HepG2 (cell line): ENCODE data around the gene CRISP3. TPM values are rescaled to one million over a fixed set of nuclear protein-coding genes. Genes with fewer than 3 reads are reported as not detected.
A peak's percentile ranks its signal among the peaks of the same experiment; 100 is the strongest.

Experiments
- ATF7 ChIP-seq, 2 experiments: fragments of 450-650 bp in 1 of 2; sonication (generic) in 1 of 2; formaldehyde crosslinking in 1 of 2; IDR thresholded peaks; 2 replicates each; pipeline versions ENCODE4 v1.4.0 to v1.6.1; 2016 to 2020; ENCODE audit warnings: antibody characterized with exemption in 1 of 2, mild to moderate bottlenecking in 1 of 2, missing genetic modification reagents in 1 of 2
- BORCS8-MEF2B ChIP-seq: sonication (generic); formaldehyde crosslinking; IDR thresholded peaks from 2 replicates; pipeline ENCODE4 v1.8.0; 2022; ENCODE audit warnings: mild to moderate bottlenecking, missing genetic modification reagents
- EP300 ChIP-seq, 3 experiments: sonication (generic) in 1 of 3; formaldehyde crosslinking in 1 of 3; IDR thresholded peaks; 2 replicates each; pipeline versions ENCODE4 v1.5.1 to v1.6.1; 2011 to 2020; ENCODE audit warnings: low read depth in 2 of 3, low read length in 2 of 3, borderline replicate concordance in 1 of 3, improper control_type of control experiment in 1 of 3, mild to moderate bottlenecking in 1 of 3, missing genetic modification reagents in 1 of 3, moderate library complexity in 1 of 3
- EZH2 ChIP-seq: conservative IDR thresholded peaks from 2 replicates; pipeline ENCODE4 v1.6.1; 2012; ENCODE audit warnings: mild to moderate bottlenecking, low read depth, low read length, moderate library complexity
- FOXO1 ChIP-seq: sonication (generic); formaldehyde crosslinking; IDR thresholded peaks from 2 replicates; pipeline ENCODE4 v1.4.0; 2020; ENCODE audit warnings: missing genetic modification reagents
- HDAC1 ChIP-seq: sonication (generic); formaldehyde crosslinking; IDR thresholded peaks from 2 replicates; pipeline ENCODE4 v1.5.1; 2020; ENCODE audit warnings: mild to moderate bottlenecking, missing genetic modification reagents
- HMG20B ChIP-seq: conservative IDR thresholded peaks from 2 replicates; pipeline ENCODE4 v1.6.1; 2016; ENCODE audit warnings: missing genetic modification reagents, missing compliant biosample characterization
- KAT8 ChIP-seq: IDR thresholded peaks from 2 replicates; pipeline ENCODE4 v1.6.1; 2016; ENCODE audit warnings: missing genetic modification reagents, missing compliant biosample characterization
- KDM1A ChIP-seq: IDR thresholded peaks from 2 replicates; pipeline ENCODE4 v1.6.1; 2016; ENCODE audit warnings: missing compliant biosample characterization
- KLF16 ChIP-seq, 2 experiments: sonication (generic) in 1 of 2; formaldehyde crosslinking in 1 of 2; IDR thresholded peaks; 2 replicates each; pipeline versions ENCODE4 v1.6.1 to v1.8.0; 2016 to 2023; ENCODE audit warnings: missing genetic modification reagents in 2 of 2, missing compliant biosample characterization in 1 of 2
- KMT2B ChIP-seq: IDR thresholded peaks from 2 replicates; pipeline ENCODE4 v1.6.1; 2016; ENCODE audit warnings: missing genetic modification reagents, missing compliant biosample characterization
- NCOR1 ChIP-seq: fragments of 200-600 bp; sonication (generic); IDR thresholded peaks from 2 replicates; pipeline ENCODE4 v1.7.0; 2017; ENCODE audit warnings: antibody characterized with exemption, low read length, borderline replicate concordance
- PAXIP1 ChIP-seq: sonication (generic); formaldehyde crosslinking; conservative IDR thresholded peaks from 2 replicates; pipeline ENCODE4 v1.4.0; 2020; ENCODE audit warnings: mild to moderate bottlenecking, missing genetic modification reagents, moderate library complexity
- SALL1 ChIP-seq: sonication (generic); formaldehyde crosslinking; IDR thresholded peaks from 2 replicates; pipeline ENCODE4 v1.8.0; 2022; ENCODE audit warnings: mild to moderate bottlenecking, missing genetic modification reagents
- TARDBP ChIP-seq: sonication (generic); formaldehyde crosslinking; IDR thresholded peaks from 2 replicates; pipeline ENCODE4 v1.8.0; 2022; ENCODE audit warnings: mild to moderate bottlenecking, missing genetic modification reagents
- TEAD3 ChIP-seq: optimal IDR thresholded peaks from 2 replicates; pipeline ENCODE3; 2016; ENCODE audit warnings: borderline replicate concordance
- ZBTB39 ChIP-seq: sonication (generic); formaldehyde crosslinking; IDR thresholded peaks from 2 replicates; pipeline ENCODE4 v1.5.0; 2020; ENCODE audit warnings: missing genetic modification reagents
- ZEB1 ChIP-seq: IDR thresholded peaks from 2 replicates; pipeline ENCODE4 v1.6.1; 2012; ENCODE audit warnings: mild to moderate bottlenecking, low read depth, inconsistent platforms; ENCODE audit not compliant: insufficient replicate concordance
- polyA plus RNA-seq, 8 experiments: library from polyadenylated mRNA; depleted of rRNA in 3 of 8; stranded (reverse) in 7 of 8; unstranded in 1 of 8; fragments of >200 nt; fragmentation: Illumina TruSeq in 4 of 8; extraction: Trizol in 4 of 8; gene quantifications; 2 replicates each; pipeline versions ENCODE4 v1.2.1 to v1.2.3, GENCODE V29; 2011 to 2016; ENCODE audit warnings: low read depth in 4 of 8, missing spikeins in 1 of 8, mixed read lengths in 1 of 8; ENCODE audit not compliant: insufficient read depth in 1 of 8
- total RNA-seq, 5 experiments: library from RNA; depleted of rRNA; stranded (reverse); fragments of >200 nt; fragmentation: Illumina TruSeq; extraction: Trizol; gene quantifications; 2 replicates each; pipeline ENCODE4 v1.2.3, GENCODE V29; 2016; ENCODE audit warnings: low read depth in 1 of 5
- TF ChIP-seq, protein P1 (sequence below): IDR thresholded peaks from 2 replicates; pipeline ENCODE4 v1.6.1; 2012; ENCODE audit warnings: inconsistent platforms
- TF ChIP-seq, protein P2 (sequence below): sonication (generic); formaldehyde crosslinking; IDR thresholded peaks from 2 replicates; pipeline ENCODE4 v1.8.0; 2022; ENCODE audit warnings: mild to moderate bottlenecking, missing genetic modification reagents; ENCODE audit not compliant: insufficient replicate concordance
- TF ChIP-seq, protein P3 (sequence below): sonication (generic); formaldehyde crosslinking; IDR thresholded peaks from 2 replicates; pipeline ENCODE4 v1.8.0; 2022; ENCODE audit warnings: mild to moderate bottlenecking, missing genetic modification reagents, borderline replicate concordance

The CRISP3 gene
- total and polyA plus RNA-seq, 2 of the 13 experiments (the other 11 are each of a cell fraction or from before 2014, with no cell fraction given), result not detected

DNA sequence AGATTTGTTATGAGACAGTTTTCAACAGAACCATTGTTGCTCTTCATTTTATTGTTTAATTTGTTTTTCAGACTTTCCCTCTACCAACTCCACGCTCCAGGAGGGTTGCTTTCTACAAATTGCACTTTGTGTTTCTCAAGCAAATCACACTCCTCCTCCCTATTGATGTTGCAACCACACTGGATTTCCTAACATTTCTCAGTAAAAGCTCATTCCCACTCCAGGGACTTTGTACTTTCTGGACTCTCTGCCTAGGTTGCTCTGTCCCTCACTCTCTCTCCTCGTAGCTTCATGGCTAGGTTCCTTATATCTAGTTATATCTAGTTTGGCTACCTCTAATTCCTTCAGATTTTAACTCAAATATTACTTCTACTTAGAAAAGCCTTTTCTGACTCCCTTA, 22.6 kb upstream of the CRISP3 start (continued):
- TF ChIP-seq ZBTB39 (CRISPR knock-in tag), result no peak
- peak; percentile 90 for TF ChIP-seq HMG20B
- peak; percentile 83 for TF ChIP-seq FOXO1 (CRISPR knock-in tag)
- TF ChIP-seq KDM1A (CRISPR knock-in tag), result 0 out of 2 replicates have a peak, but pooled peaks have one; percentile 61
- TF ChIP-seq NCOR1, result peak; percentile 99
- TF ChIP-seq KLF16 (CRISPR knock-in tag; IDR thresholded peaks at IDR 0.05), result peak in 1 of 2 experiments; percentile 87; a peak in 2 of 4 replicates
- TF ChIP-seq PAXIP1 (CRISPR knock-in tag), result peak; percentile 87
- peak; percentile 76 for TF ChIP-seq KAT8
- no peak for TF ChIP-seq EZH2
- TF ChIP-seq KMT2B (CRISPR knock-in tag), result peak; percentile 70; the same call in 1 of the 2 replicates
- TF ChIP-seq, protein P1, sequence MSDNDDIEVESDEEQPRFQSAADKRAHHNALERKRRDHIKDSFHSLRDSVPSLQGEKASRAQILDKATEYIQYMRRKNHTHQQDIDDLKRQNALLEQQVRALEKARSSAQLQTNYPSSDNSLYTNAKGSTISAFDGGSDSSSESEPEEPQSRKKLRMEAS, result peak; percentile 37; the same call in 1 of the 2 replicates
- peak; percentile 45; the same call in 1 of the 2 replicates for TF ChIP-seq ATF7 (IDR thresholded peaks at IDR 0.05)
- TF ChIP-seq ATF7 (CRISPR knock-in tag; IDR thresholded peaks at IDR 0.05), result no peak
- TF ChIP-seq SALL1 (CRISPR knock-in tag), result peak; percentile 61; the same call in 1 of the 2 replicates
- TF ChIP-seq TEAD3 (CRISPR knock-in tag), result peak; percentile 82
- no peak for TF ChIP-seq BORCS8-MEF2B (CRISPR knock-in tag)
- TF ChIP-seq ZEB1, result peak; percentile 80
- peak in 1 of 2 experiments; percentile 92; a peak in 2 of 4 replicates for TF ChIP-seq EP300 (IDR thresholded peaks at IDR 0.05; ENCODE audit: low read depth in 2 of 2, low read length in 2 of 2)
- peak; percentile 64; the same call in 1 of the 2 replicates for TF ChIP-seq EP300 (CRISPR knock-in tag; IDR thresholded peaks at IDR 0.05; ENCODE audit: borderline replicate concordance)
- TF ChIP-seq, protein P2, sequence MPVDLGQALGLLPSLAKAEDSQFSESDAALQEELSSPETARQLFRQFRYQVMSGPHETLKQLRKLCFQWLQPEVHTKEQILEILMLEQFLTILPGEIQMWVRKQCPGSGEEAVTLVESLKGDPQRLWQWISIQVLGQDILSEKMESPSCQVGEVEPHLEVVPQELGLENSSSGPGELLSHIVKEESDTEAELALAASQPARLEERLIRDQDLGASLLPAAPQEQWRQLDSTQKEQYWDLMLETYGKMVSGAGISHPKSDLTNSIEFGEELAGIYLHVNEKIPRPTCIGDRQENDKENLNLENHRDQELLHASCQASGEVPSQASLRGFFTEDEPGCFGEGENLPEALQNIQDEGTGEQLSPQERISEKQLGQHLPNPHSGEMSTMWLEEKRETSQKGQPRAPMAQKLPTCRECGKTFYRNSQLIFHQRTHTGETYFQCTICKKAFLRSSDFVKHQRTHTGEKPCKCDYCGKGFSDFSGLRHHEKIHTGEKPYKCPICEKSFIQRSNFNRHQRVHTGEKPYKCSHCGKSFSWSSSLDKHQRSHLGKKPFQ (CRISPR knock-in tag), result peak; percentile 64
- peak; percentile 78 for TF ChIP-seq HDAC1
- TF ChIP-seq, protein P3, sequence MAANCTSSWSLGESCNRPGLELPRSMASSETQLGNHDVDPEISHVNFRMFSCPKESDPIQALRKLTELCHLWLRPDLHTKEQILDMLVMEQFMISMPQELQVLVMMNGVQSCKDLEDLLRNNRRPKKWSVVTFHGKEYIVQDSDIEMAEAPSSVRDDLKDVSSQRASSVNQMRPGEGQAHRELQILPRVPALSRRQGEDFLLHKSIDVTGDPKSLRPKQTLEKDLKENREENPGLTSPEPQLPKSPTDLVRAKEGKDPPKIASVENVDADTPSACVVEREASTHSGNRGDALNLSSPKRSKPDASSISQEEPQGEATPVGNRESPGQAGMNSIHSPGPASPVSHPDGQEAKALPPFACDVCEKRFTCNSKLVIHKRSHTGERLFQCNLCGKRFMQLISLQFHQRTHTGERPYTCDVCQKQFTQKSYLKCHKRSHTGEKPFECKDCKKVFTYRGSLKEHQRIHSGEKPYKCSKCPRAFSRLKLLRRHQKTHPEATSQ, result peak; percentile 54; the same call in 1 of the 2 replicates
- peak; percentile 33; the same call in 1 of the 2 replicates for TF ChIP-seq TARDBP (CRISPR knock-in tag)
